ENCODE data around the gene GNLY. TPM values are rescaled to one million over a fixed set of nuclear protein-coding genes. Genes with fewer than 3 reads are reported as not detected.

GNLY gene
- polyA plus RNA-seq, 1 of the 3 experiments (the other 2 are of a cell fraction), result not detected

DNA sequence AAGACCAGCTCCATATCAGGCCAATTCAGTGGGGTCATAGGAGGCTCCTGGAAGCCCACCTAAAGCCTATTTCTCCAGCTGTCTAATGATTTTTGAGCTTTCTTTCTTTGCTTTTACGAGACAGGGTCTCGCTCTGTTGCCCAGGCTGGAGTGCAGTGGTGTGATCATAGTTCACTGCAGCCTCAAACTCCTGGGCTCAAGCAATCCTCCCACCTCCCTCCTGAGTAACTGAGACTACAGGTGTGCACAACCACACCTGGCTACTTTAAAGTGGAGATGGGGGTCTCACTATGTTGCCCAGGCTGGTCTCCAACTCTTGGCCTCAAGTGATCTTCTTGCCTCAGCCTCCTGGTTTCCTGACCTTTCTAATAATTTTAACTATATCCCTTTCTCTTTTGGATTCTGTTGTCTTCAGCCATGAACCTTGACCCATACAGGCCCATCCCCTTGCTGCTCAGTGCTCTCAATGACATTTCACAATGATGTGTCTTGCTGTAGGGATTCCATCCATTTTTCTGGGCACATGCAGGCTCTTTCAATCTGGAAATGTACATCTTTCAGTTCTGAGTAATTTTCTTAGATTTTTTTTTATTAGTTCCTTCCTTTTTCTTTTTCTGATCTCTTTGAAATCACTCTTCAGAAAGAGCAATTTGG, 29.7 kb downstream of the GNLY start:
- DNase-seq, result no peak
- Histone ChIP-seq H3K27me3 (ENCODE audit: insufficient read depth) (no peaks in the 10 kb centered on the region), H3K36me3 (replicated peaks in 1 of 2; ENCODE audit: control insufficient read depth in 1 of 2, insufficient read depth in 2 of 2, low read length in 1 of 2) (no peaks in the 10 kb centered on the region), H4K20me1 (ENCODE audit: insufficient read depth) (no peaks in the 10 kb centered on the region), H3K4me1 (ENCODE audit: control insufficient read depth in 1 of 2, insufficient read depth in 2 of 2, low read depth in 1 of 2, low read length in 1 of 2) (peaks cover 0 to 16% of the 10 kb centered on the region in 2 experiments; a peak in 2 of 4 replicates), H2AFZ (ENCODE audit: low read depth) (no peak overlapping the region; the same call in 1 of the 2 replicates), H3K4me3 (ENCODE audit: low read depth in 2 of 2, low read length in 1 of 2) (no peak overlapping the region), H3K4me2 (no peak overlapping the region), H3K9me3 (no peaks in the 10 kb centered on the region), H3K79me2 (ENCODE audit: insufficient read depth) (no peaks in the 10 kb centered on the region), H3F3A (replicated peaks; ENCODE audit: insufficient read depth) (peaks cover 3% of the 10 kb centered on the region), H3K27ac (ENCODE audit: low read depth in 2 of 2, low read length in 1 of 2) (no peak overlapping the region), H3K9me2 (no peaks in the 10 kb centered on the region), H3K9ac (no peak overlapping the region)
- CTCF ChIA-PET, result interaction anchor here (0.8 to 5.9 kb wide), 12 partner anchors 16 to 165 kb away, joined by 3 to 70 read pairs (median 6); partner anchors contain the start of gene ST3GAL5
- POLR2A ChIA-PET, result no interaction called here
- WGBS (ENCODE audit: low lambda C conversion rate), result 100% methylated on average over 1 of the region's 2 CpGs
- no peak for TF ChIP-seq FOXM1 (IDR thresholded peaks at IDR 0.05; ENCODE audit: low read depth)
- no peak for TF ChIP-seq USF2 (IDR thresholded peaks at IDR 0.05; ENCODE audit: borderline replicate concordance, low read depth, low read length)
- TF ChIP-seq, protein P1, sequence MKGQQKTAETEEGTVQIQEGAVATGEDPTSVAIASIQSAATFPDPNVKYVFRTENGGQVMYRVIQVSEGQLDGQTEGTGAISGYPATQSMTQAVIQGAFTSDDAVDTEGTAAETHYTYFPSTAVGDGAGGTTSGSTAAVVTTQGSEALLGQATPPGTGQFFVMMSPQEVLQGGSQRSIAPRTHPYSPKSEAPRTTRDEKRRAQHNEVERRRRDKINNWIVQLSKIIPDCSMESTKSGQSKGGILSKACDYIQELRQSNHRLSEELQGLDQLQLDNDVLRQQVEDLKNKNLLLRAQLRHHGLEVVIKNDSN (IDR thresholded peaks at IDR 0.05; ENCODE audit: borderline replicate concordance, low read depth), result no peak
- no peak for TF ChIP-seq RAD21 (IDR thresholded peaks at IDR 0.05; ENCODE audit: low read length)
- TF ChIP-seq, protein P2, sequence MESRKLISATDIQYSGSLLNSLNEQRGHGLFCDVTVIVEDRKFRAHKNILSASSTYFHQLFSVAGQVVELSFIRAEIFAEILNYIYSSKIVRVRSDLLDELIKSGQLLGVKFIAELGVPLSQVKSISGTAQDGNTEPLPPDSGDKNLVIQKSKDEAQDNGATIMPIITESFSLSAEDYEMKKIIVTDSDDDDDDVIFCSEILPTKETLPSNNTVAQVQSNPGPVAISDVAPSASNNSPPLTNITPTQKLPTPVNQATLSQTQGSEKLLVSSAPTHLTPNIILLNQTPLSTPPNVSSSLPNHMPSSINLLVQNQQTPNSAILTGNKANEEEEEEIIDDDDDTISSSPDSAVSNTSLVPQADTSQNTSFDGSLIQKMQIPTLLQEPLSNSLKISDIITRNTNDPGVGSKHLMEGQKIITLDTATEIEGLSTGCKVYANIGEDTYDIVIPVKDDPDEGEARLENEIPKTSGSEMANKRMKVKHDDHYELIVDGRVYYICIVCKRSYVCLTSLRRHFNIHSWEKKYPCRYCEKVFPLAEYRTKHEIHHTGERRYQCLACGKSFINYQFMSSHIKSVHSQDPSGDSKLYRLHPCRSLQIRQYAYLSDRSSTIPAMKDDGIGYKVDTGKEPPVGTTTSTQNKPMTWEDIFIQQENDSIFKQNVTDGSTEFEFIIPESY (IDR thresholded peaks at IDR 0.05; ENCODE audit: borderline replicate concordance, low read depth), result no peak
- no peak for TF ChIP-seq CTCF (IDR thresholded peaks at IDR 0.05)
- TF ChIP-seq NRF1 (IDR thresholded peaks at IDR 0.05; ENCODE audit: low read depth, low read length), result no peak
- no peak for TF ChIP-seq FOSL2 (IDR thresholded peaks at IDR 0.05; ENCODE audit: borderline replicate concordance, low read depth)
- TF ChIP-seq TAF1 (IDR thresholded peaks at IDR 0.05; ENCODE audit: borderline replicate concordance, low read depth, low read length), result no peak
- TF ChIP-seq MXI1 (IDR thresholded peaks at IDR 0.05; ENCODE audit: low read depth, low read length), result no peak
- TF ChIP-seq TCF12 (IDR thresholded peaks at IDR 0.05), result no peak
- TF ChIP-seq SIN3A (IDR thresholded peaks at IDR 0.05; ENCODE audit: borderline replicate concordance, low read depth, low read length), result no peak
- no peak for TF ChIP-seq SMC3 (IDR thresholded peaks at IDR 0.05; ENCODE audit: low read depth, low read length)
